Cardiac fibroblast (primary cell): ENCODE measurements around the gene WDR62.

Source experiments
- DNase-seq, 2 donors: peaks; one replicate each; pipeline versions ENCODE4 v3.0.0 to v3.0.0-alpha.2; 2010; ENCODE audit warnings: low read depth in 2 of 2
- H3K4me3 ChIP-seq, 2 donors: replicated peaks in 1 of 2; 1 replicate in 1 of 2; 2 replicates in 1 of 2; pipeline ENCODE4 v1.5.1; 2011; ENCODE audit warnings: low read depth in 2 of 2, low read length in 2 of 2, mild to moderate bottlenecking in 2 of 2, moderate library complexity in 1 of 2
- CTCF ChIP-seq: IDR thresholded peaks from one replicate; pipeline ENCODE4 v1.5.1; 2011; ENCODE audit warnings: low read depth, mild to moderate bottlenecking, low read length, inconsistent platforms

WDR62 gene

DNA sequence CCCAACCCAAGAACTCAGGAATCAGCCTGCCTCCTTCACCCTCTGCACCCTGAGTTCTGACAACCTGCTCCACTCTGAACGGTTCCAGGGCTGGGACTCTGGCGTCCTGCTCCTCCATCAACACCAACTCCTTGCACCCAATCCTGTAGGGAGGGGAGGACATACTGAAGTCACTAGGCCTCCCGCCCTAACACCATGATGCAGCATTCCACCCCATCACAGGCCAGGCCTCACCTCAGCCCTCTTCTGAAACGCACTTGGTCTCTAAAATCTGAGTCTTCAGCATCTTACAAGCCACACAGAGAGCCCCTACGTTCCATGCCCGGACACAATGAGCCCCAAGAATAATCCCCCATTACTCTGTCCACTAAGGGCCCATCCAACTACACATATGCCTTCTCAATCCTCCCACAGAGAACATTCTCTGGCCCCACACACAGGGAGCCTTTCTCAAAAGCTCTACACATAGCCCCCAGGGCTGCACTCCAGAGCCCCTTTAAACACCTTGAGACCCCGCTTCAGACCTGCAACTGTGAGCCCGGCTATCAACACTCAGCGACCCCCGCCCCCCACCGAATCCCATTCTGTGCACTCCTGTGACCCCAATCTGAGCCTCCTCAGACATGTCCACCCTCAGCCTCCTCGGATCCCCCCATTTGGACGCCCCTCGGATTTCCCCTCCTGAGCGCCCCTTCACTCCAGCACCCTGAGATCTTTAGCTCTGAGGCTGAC, 41.3 kb upstream of the WDR62 start:
- no peak for TF ChIP-seq CTCF
- peak overlapping the region; percentile 76 to 85 for H3K4me3 ChIP-seq
- no peak for DNase-seq

GRCh38 chr19:36014012-36014924, 40.4 kb upstream of the WDR62 start, which contains the start of gene ALKBH6:
ALKBH6 (minus strand) TSS chr19:36014213; CDS start chr19:36013397, 816 bp downstream.
- DNase-seq, result peak; percentile 98 to 99
- H3K4me3 ChIP-seq, result peak within 1 kb of the TSS; percentile 76 to 85
- no peak for TF ChIP-seq CTCF

DNA sequence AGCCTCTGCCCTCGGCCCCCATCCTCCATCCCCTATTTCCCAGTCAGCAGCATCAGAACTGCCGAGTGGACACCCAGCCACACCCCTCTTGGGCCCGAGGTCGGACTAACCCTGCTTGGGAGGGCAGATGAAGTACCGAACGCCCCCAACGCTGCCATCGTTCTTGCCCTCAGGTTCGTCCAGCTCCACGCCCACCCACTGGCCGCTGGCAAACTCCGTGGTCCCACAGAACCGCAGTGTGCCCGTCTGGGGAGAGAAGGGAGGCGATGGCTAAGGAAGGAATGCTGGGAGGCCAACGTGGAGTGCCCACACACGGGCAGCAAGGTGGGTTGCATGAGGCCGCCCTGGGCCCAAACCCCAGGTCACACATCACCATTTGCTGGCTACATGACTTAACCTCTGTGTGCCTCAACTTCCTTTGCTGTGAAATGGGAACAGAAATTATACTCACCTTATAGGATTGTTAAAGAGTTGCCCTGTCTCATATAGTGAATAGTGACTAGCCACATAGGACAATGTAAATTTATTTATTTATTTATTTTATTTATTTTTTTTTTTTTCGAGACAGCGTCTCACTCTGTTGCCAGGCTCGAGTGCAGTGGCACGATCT, 35.5 kb upstream of the WDR62 start:
- no peak overlapping the region for H3K4me3 ChIP-seq
- TF ChIP-seq CTCF, result no peak
- no peak for DNase-seq

DNA sequence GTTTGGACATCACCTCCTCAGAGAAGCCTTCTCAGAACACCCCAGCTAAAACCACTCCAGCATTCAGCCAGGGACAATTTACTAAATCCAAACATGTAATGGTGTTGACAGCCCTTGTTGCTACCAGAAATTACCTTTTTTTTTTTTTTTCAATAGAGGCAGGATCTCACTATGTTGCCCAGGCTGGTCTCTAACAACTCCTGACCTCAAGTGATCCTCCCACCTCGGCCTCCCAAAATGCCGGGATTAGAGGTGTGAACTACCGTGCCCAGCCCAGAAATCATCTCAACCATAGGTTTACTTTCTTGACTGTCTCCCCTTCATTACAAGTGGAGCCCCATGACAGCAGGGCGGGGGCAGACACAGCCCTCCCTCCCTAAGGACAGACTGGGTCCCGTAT, 31.3 kb upstream of the WDR62 start:
- DNase-seq, result no peak
- no peak overlapping the region for H3K4me3 ChIP-seq
- no peak for TF ChIP-seq CTCF

DNA sequence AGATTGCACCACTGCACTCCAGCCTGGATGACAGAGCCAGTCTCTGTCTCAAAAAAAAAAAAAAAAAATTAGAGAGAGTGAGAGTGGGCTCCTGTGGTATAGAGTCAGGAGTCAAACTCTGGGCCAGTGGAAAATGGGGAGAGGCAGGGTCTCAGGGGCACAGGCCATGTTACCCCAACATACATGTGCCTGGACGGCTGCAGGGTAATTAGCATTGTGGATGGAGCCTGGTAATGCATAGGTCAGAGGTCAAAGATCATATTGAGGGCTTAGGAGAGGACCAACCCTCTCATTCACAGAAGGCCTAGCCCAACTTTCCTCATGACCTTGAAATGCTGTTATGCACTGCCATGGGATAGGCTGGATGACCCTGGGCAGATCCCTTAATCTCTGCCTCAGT, 29.2 kb upstream of the WDR62 start:
- no peak overlapping the region for H3K4me3 ChIP-seq
- DNase-seq, result no peak
- no peak for TF ChIP-seq CTCF

DNA sequence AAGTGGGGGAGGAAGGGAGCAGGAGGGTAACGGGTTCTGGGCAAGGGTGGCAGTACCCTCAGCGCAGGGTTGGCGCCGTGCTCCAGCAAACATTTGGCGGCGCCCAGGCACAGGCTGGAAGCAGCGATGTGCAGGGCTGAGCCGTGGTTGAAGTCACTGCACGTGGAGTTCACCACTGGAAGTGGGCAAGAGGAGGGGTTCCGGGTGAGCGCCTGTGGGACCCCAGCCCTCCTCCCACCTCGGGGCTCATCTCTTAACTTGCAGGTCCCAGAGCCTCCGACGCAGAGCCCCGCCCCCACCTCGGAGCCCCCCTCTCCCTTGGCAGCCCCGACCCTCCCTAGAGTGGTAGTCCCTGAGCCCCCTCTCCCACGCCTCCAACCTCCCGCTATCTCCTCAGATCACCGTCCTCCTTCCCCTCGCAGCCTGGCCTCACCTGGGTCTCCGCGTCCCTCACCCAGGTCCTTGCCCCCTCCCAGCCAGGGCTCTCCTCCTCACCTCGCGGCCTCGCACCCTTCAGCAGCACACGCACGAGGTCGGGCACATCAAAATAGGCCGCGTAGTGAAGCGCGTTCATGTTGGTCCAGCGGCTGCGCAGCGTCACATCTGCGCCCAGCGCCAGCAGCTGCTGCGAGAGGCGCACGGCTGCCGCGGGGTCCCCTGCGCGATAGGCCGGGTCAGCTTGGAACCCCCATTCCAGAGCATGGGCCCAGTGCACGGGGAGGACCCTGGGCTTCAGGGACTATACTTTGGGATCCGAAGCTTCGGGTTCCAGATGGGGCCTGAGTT, 28.4 kb upstream of the WDR62 start:
- H3K4me3 ChIP-seq, result no peak overlapping the region
- DNase-seq, result no peak
- no peak for TF ChIP-seq CTCF
